Measurements from ENCODE around the gene SCAF8. TPM values are rescaled to one million over a fixed set of nuclear protein-coding genes. Genes with fewer than 3 reads are reported as not detected.

The SCAF8 gene
- total and polyA plus RNA-seq, 9 of the 15 experiments (the other 6 are each of a cell fraction or from before 2014, with no cell fraction given), result 10.5 to 46.6 (median 23.2) TPM

DNA sequence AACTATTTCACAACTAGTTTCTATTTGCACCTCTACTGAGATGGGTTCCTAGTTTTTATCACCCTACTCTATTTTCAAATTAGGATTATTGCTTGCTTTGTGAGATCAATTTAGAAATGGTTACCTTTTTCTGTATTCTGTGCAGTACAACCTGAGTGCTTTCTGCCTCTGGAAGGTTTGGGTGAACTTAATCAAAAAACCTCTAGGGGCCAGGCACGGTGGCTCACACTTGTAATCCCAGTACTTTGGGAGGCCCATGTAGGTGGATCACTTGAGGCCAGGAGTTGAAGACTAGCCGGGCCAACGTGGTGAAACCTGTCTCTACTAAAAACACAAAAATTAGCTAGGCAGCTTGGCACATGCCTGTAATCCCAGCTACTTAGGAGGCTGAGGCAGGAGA is 63.3 kb downstream of the SCAF8 start:
- no peak overlapping the region for H3K4me3 ChIP-seq
- ATAC-seq (peak; percentile 41; the same call in 2 of the 3 replicates), FAIRE-seq (no peak), DNase-seq (ENCODE audit: extremely low read depth in 1 of 4, low spot score in 3 of 4) (no peak)
- ChIA-PET CTCF (ENCODE audit: low intra/inter-chr PET ratio) (no interaction called here), POLR2A (no interaction called here)
- no TSS peak for BruUV-seq (replicated peaks)
- no peak overlapping the region for H2AFZ ChIP-seq (ENCODE audit: low read depth, low read length)
- no peaks in the 10 kb centered on the region for H3K27me3 ChIP-seq (ENCODE audit: control insufficient read depth in 2 of 2, insufficient read depth in 2 of 2, low read length in 2 of 2)
- no peaks in the 10 kb centered on the region for H3K9me3 ChIP-seq (replicated peaks; ENCODE audit: control insufficient read depth, insufficient read depth, low read depth, low read length)
- intact Hi-C loops (cut with micrococcal nuclease) (no loop called here), in situ Hi-C loops (cut with MboI) (no loop called here)
- H3K4me1 ChIP-seq (replicated peaks in 1 of 2; ENCODE audit: control insufficient read depth in 2 of 2, insufficient read depth in 2 of 2, low read length in 2 of 2), result no peaks in the 10 kb centered on the region
- no peaks in the 10 kb centered on the region for H3K9me1 ChIP-seq (ENCODE audit: control insufficient read depth, insufficient read depth, low read length)
- H3K79me2 ChIP-seq (ENCODE audit: control insufficient read depth, insufficient read depth, low read length), result peaks cover 7% of the 10 kb centered on the region; the same call in 1 of the 3 replicates
- peaks cover 72% of the 10 kb centered on the region for H3K36me3 ChIP-seq (ENCODE audit: control insufficient read depth, insufficient read depth, low read length)
- H3K9ac ChIP-seq (ENCODE audit: insufficient read depth in 1 of 2, low read depth in 2 of 2, low read length in 2 of 2), result no peak overlapping the region
- no peak overlapping the region for H3K27ac ChIP-seq (ENCODE audit: extremely low read depth, low read depth, low read length)
- H4K20me1 ChIP-seq (replicated peaks; ENCODE audit: control insufficient read depth, insufficient read depth, low read length), result no peaks in the 10 kb centered on the region
- no peak overlapping the region for H3K4me2 ChIP-seq (ENCODE audit: insufficient read depth, low read length)
- WGBS (ENCODE audit: insufficient coverage, low coverage, missing lambda C conversion rate), result 86% methylated on average over 3 of the region's 3 CpGs
- no peak for TF ChIP-seq RNF2 (IDR thresholded peaks at IDR 0.05)
- TF ChIP-seq, protein P1, sequence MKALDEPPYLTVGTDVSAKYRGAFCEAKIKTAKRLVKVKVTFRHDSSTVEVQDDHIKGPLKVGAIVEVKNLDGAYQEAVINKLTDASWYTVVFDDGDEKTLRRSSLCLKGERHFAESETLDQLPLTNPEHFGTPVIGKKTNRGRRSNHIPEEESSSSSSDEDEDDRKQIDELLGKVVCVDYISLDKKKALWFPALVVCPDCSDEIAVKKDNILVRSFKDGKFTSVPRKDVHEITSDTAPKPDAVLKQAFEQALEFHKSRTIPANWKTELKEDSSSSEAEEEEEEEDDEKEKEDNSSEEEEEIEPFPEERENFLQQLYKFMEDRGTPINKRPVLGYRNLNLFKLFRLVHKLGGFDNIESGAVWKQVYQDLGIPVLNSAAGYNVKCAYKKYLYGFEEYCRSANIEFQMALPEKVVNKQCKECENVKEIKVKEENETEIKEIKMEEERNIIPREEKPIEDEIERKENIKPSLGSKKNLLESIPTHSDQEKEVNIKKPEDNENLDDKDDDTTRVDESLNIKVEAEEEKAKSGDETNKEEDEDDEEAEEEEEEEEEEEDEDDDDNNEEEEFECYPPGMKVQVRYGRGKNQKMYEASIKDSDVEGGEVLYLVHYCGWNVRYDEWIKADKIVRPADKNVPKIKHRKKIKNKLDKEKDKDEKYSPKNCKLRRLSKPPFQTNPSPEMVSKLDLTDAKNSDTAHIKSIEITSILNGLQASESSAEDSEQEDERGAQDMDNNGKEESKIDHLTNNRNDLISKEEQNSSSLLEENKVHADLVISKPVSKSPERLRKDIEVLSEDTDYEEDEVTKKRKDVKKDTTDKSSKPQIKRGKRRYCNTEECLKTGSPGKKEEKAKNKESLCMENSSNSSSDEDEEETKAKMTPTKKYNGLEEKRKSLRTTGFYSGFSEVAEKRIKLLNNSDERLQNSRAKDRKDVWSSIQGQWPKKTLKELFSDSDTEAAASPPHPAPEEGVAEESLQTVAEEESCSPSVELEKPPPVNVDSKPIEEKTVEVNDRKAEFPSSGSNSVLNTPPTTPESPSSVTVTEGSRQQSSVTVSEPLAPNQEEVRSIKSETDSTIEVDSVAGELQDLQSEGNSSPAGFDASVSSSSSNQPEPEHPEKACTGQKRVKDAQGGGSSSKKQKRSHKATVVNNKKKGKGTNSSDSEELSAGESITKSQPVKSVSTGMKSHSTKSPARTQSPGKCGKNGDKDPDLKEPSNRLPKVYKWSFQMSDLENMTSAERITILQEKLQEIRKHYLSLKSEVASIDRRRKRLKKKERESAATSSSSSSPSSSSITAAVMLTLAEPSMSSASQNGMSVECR (CRISPR knock-in tag; IDR thresholded peaks at IDR 0.05), result no peak
- no peak for TF ChIP-seq MCM7 (IDR thresholded peaks at IDR 0.05)
- TF ChIP-seq ZNF445 (CRISPR knock-in tag; IDR thresholded peaks at IDR 0.05; ENCODE audit: low read depth), result no peak
- TF ChIP-seq FOXP1 (CRISPR knock-in tag; IDR thresholded peaks at IDR 0.05), result no peak
- TF ChIP-seq SMAD1 (IDR thresholded peaks at IDR 0.05; ENCODE audit: low read depth, low read length, partially characterized antibody), result no peak
- TF ChIP-seq, protein P2, sequence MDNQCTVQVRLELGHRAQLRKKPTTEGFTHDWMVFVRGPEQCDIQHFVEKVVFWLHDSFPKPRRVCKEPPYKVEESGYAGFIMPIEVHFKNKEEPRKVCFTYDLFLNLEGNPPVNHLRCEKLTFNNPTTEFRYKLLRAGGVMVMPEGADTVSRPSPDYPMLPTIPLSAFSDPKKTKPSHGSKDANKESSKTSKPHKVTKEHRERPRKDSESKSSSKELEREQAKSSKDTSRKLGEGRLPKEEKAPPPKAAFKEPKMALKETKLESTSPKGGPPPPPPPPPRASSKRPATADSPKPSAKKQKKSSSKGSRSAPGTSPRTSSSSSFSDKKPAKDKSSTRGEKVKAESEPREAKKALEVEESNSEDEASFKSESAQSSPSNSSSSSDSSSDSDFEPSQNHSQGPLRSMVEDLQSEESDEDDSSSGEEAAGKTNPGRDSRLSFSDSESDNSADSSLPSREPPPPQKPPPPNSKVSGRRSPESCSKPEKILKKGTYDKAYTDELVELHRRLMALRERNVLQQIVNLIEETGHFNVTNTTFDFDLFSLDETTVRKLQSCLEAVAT (IDR thresholded peaks at IDR 0.05), result no peak
- TF ChIP-seq, protein P3, sequence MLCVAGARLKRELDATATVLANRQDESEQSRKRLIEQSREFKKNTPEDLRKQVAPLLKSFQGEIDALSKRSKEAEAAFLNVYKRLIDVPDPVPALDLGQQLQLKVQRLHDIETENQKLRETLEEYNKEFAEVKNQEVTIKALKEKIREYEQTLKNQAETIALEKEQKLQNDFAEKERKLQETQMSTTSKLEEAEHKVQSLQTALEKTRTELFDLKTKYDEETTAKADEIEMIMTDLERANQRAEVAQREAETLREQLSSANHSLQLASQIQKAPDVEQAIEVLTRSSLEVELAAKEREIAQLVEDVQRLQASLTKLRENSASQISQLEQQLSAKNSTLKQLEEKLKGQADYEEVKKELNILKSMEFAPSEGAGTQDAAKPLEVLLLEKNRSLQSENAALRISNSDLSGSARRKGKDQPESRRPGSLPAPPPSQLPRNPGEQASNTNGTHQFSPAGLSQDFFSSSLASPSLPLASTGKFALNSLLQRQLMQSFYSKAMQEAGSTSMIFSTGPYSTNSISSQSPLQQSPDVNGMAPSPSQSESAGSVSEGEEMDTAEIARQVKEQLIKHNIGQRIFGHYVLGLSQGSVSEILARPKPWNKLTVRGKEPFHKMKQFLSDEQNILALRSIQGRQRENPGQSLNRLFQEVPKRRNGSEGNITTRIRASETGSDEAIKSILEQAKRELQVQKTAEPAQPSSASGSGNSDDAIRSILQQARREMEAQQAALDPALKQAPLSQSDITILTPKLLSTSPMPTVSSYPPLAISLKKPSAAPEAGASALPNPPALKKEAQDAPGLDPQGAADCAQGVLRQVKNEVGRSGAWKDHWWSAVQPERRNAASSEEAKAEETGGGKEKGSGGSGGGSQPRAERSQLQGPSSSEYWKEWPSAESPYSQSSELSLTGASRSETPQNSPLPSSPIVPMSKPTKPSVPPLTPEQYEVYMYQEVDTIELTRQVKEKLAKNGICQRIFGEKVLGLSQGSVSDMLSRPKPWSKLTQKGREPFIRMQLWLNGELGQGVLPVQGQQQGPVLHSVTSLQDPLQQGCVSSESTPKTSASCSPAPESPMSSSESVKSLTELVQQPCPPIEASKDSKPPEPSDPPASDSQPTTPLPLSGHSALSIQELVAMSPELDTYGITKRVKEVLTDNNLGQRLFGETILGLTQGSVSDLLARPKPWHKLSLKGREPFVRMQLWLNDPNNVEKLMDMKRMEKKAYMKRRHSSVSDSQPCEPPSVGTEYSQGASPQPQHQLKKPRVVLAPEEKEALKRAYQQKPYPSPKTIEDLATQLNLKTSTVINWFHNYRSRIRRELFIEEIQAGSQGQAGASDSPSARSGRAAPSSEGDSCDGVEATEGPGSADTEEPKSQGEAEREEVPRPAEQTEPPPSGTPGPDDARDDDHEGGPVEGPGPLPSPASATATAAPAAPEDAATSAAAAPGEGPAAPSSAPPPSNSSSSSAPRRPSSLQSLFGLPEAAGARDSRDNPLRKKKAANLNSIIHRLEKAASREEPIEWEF (CRISPR knock-in tag; IDR thresholded peaks at IDR 0.05), result no peak
- no peak for TF ChIP-seq ZNF263 (CRISPR knock-in tag; IDR thresholded peaks at IDR 0.05; ENCODE audit: borderline replicate concordance)

Data from K562 (cell line).